ENCODE measurements around the gene PCSK6. TPM values are rescaled to one million over a fixed set of nuclear protein-coding genes. Genes with fewer than 3 reads are reported as not detected.

Gene PCSK6
- total RNA-seq, 2 experiments from 2014 or later = 2.7 to 3.0 TPM

GRCh38 chr15:101523560-101523940 is 34.0 kb upstream of the PCSK6 start:
- DNase-seq = no peak
- CTCF ChIA-PET = no interaction called here
- intact Hi-C loops (cut with micrococcal nuclease) = no loop called here
- Mint-ChIP-seq H3K4me1 (ENCODE audit: low read depth) (no peaks in the 10 kb centered on the region), H3K27me3 (peaks cover 3% of the 10 kb centered on the region), H3K4me3 (no peak overlapping the region), H3K9me3 (peaks cover 3% of the 10 kb centered on the region), H3K27ac (no peak overlapping the region), H3K36me3 (ENCODE audit: low read depth) (no peaks in the 10 kb centered on the region)
- no peak for TF ChIP-seq CTCF (IDR thresholded peaks at IDR 0.05)
- POLR2A ChIA-PET = no interaction called here
- ATAC-seq = no peak

GRCh38 chr15:101522621-101523559 is 33.4 kb upstream of the PCSK6 start:
- peaks cover 3% of the 10 kb centered on the region for H3K27me3 Mint-ChIP-seq
- no peak overlapping the region for H3K4me3 Mint-ChIP-seq
- no peak overlapping the region for H3K27ac Mint-ChIP-seq
- no peak for TF ChIP-seq CTCF (IDR thresholded peaks at IDR 0.05)
- no peaks in the 10 kb centered on the region for H3K36me3 Mint-ChIP-seq (ENCODE audit: low read depth)
- H3K9me3 Mint-ChIP-seq = peaks cover 8% of the 10 kb centered on the region
- intact Hi-C loops (cut with micrococcal nuclease) = no loop called here
- ATAC-seq = no peak
- ChIA-PET POLR2A (no interaction called here), CTCF (no interaction called here)
- no peak for DNase-seq
- H3K4me1 Mint-ChIP-seq (ENCODE audit: low read depth) = no peaks in the 10 kb centered on the region

- intact Hi-C loops (cut with micrococcal nuclease) = no loop called here
- POLR2A ChIA-PET = no interaction called here
- ATAC-seq (no peak), DNase-seq (no peak)
- no peak for TF ChIP-seq CTCF (IDR thresholded peaks at IDR 0.05)
- no peaks in the 10 kb centered on the region for H3K36me3 Mint-ChIP-seq (ENCODE audit: low read depth)
- H3K27me3 Mint-ChIP-seq = peaks cover 3% of the 10 kb centered on the region
- H3K4me3 Mint-ChIP-seq = no peak overlapping the region
- H3K9me3 Mint-ChIP-seq = peaks cover 10% of the 10 kb centered on the region
- CTCF ChIA-PET = no interaction called here
- H3K27ac Mint-ChIP-seq = no peak overlapping the region
- H3K4me1 Mint-ChIP-seq (ENCODE audit: low read depth) = no peaks in the 10 kb centered on the region
These were observed 32.6 kb upstream of the PCSK6 start for GRCh38 chr15:101522091-101522490.

- ChIA-PET CTCF (no interaction called here), POLR2A (no interaction called here)
- no peak for ATAC-seq
- Mint-ChIP-seq H3K9me3 (peaks cover 13% of the 10 kb centered on the region), H3K4me1 (ENCODE audit: low read depth) (no peaks in the 10 kb centered on the region), H3K27ac (no peak overlapping the region), H3K36me3 (ENCODE audit: low read depth) (no peaks in the 10 kb centered on the region), H3K27me3 (peaks cover 3% of the 10 kb centered on the region), H3K4me3 (no peak overlapping the region)
- intact Hi-C loops (cut with micrococcal nuclease) = no loop called here
- no peak for TF ChIP-seq CTCF (IDR thresholded peaks at IDR 0.05)
- DNase-seq = no peak
These were observed 32.1 kb upstream of the PCSK6 start for GRCh38 chr15:101521591-101521990.

- ChIA-PET POLR2A (no interaction called here), CTCF (interaction anchor here (0.6 kb wide), 1 partner anchor 19 kb away, joined by 3 read pairs; no protein-coding TSS in a partner anchor)
- intact Hi-C loops (cut with micrococcal nuclease) = no loop called here
- Mint-ChIP-seq H3K4me3 (no peak overlapping the region), H3K27me3 (peaks cover 3% of the 10 kb centered on the region), H3K4me1 (ENCODE audit: low read depth) (no peaks in the 10 kb centered on the region), H3K27ac (no peak overlapping the region), H3K36me3 (ENCODE audit: low read depth) (no peaks in the 10 kb centered on the region), H3K9me3 (peaks cover 16% of the 10 kb centered on the region)
- no peak for TF ChIP-seq CTCF (IDR thresholded peaks at IDR 0.05)
- ATAC-seq = no peak
- no peak for DNase-seq
These were observed 31.6 kb upstream of the PCSK6 start for GRCh38 chr15:101521069-101521468.
